B cell (primary cell): ENCODE data around the gene TSNAX.

Experiments used
- EZH2 ChIP-seq: IDR thresholded peaks from 2 replicates; pipeline ENCODE4 v1.6.1; 2012; ENCODE audit warnings: borderline replicate concordance, low read depth, mild to moderate bottlenecking, moderate library complexity, low read length; ENCODE audit not compliant: insufficient read depth, poor library complexity, severe bottlenecking
- TF ChIP-seq, protein P1 (sequence below): fragments of 200-600 bp; IDR thresholded peaks from one replicate; pipeline ENCODE4 v1.8.0; 2022; ENCODE audit warnings: antibody characterized with exemption, mild to moderate bottlenecking

GRCh38 chr1:231527586-231528171, 790 bp upstream of the TSNAX start:
- TF ChIP-seq, protein P1, sequence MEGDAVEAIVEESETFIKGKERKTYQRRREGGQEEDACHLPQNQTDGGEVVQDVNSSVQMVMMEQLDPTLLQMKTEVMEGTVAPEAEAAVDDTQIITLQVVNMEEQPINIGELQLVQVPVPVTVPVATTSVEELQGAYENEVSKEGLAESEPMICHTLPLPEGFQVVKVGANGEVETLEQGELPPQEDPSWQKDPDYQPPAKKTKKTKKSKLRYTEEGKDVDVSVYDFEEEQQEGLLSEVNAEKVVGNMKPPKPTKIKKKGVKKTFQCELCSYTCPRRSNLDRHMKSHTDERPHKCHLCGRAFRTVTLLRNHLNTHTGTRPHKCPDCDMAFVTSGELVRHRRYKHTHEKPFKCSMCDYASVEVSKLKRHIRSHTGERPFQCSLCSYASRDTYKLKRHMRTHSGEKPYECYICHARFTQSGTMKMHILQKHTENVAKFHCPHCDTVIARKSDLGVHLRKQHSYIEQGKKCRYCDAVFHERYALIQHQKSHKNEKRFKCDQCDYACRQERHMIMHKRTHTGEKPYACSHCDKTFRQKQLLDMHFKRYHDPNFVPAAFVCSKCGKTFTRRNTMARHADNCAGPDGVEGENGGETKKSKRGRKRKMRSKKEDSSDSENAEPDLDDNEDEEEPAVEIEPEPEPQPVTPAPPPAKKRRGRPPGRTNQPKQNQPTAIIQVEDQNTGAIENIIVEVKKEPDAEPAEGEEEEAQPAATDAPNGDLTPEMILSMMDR = no peak
- TF ChIP-seq EZH2 = no peak
